SK-N-SH (cell line): ENCODE results near the gene LURAP1L. TPM values are rescaled to one million over a fixed set of nuclear protein-coding genes. Genes with fewer than 3 reads are reported as not detected.

ENCODE experiments used
- CTCF ChIA-PET: fragments of 300-600, 350-600 bp; formaldehyde crosslinking; extraction: SDS; loops from one replicate; lab custom pipeline; 2021; lab: Yijun Ruan, JAX
- POLR2A ChIA-PET: fragments of 350-600 bp; sonication (Branson Sonifier 250); formaldehyde crosslinking; extraction: SDS; loops from one replicate; lab custom pipeline; 2020; ENCODE audit warnings: antibody characterized with exemption, inconsistent platforms; lab: Yijun Ruan, JAX
- DNase-seq: peaks from one replicate; pipeline ENCODE4 v3.0.0; 2012
- H2AFZ ChIP-seq: fragments of 200-600 bp; sonication (generic); 2 replicates; pipeline ENCODE4 v1.8.1; 2016; ENCODE audit warnings: antibody characterized with exemption, mild to moderate bottlenecking, low read depth
- H3F3A ChIP-seq: fragments of 200-600 bp; sonication (generic); replicated peaks from 2 replicates; pipeline ENCODE3; 2016; ENCODE audit warnings: antibody characterized with exemption, mild to moderate bottlenecking; ENCODE audit not compliant: insufficient read depth
- H3K27ac ChIP-seq, 2 experiments: fragments of 200-500 bp in 1 of 2; fragments of 200-600 bp in 1 of 2; sonication (Bioruptor generic) in 1 of 2; sonication (generic), shearing (Covaris generic) in 1 of 2; 2 replicates each; pipeline versions ENCODE4 v1.5.1 to v1.6.1; 2014 to 2016; ENCODE audit warnings: low read depth in 2 of 2, inconsistent platforms in 1 of 2, low read length in 1 of 2, mild to moderate bottlenecking in 1 of 2, mixed read lengths in 1 of 2
- H3K27me3 ChIP-seq: fragments of 200-600 bp; sonication (generic), shearing (Covaris generic); 2 replicates; pipeline ENCODE4 v1.6.1; 2016; ENCODE audit warnings: mixed run types; ENCODE audit not compliant: insufficient read depth
- H3K36me3 ChIP-seq, 2 experiments: fragments of 200-500 bp in 1 of 2; fragments of 200-600 bp in 1 of 2; sonication (Bioruptor generic) in 1 of 2; sonication (generic) in 1 of 2; replicated peaks in 1 of 2; 2 replicates each; pipeline versions ENCODE3 to v1.5.1; 2014 to 2016; ENCODE audit warnings: low read length in 1 of 2, mild to moderate bottlenecking in 1 of 2; ENCODE audit not compliant: insufficient read depth in 2 of 2, control insufficient read depth in 1 of 2
- H3K4me1 ChIP-seq, 2 experiments: fragments of 200-500 bp in 1 of 2; fragments of 200-600 bp in 1 of 2; sonication (Bioruptor generic) in 1 of 2; sonication (generic), shearing (Covaris generic) in 1 of 2; 2 replicates each; pipeline versions ENCODE4 v1.5.1 to v1.6.1; 2014 to 2016; ENCODE audit warnings: low read depth in 1 of 2, low read length in 1 of 2, mixed run types in 1 of 2; ENCODE audit not compliant: insufficient read depth in 2 of 2, control insufficient read depth in 1 of 2
- H3K4me2 ChIP-seq: fragments of 200-600 bp; sonication (generic), shearing (Covaris generic); 2 replicates; pipeline ENCODE4 v1.6.1; 2017; ENCODE audit warnings: mixed run types
- H3K4me3 ChIP-seq, 2 experiments: fragments of 200-500 bp in 1 of 2; fragments of 200-600 bp in 1 of 2; sonication (Bioruptor generic) in 1 of 2; sonication (generic), shearing (Covaris generic) in 1 of 2; 2 replicates each; pipeline versions ENCODE4 v1.5.1 to v1.8.1; 2014 to 2016; ENCODE audit warnings: low read depth in 2 of 2, inconsistent platforms in 1 of 2, low read length in 1 of 2, mild to moderate bottlenecking in 1 of 2, mixed read lengths in 1 of 2, moderate library complexity in 1 of 2
- H3K79me2 ChIP-seq: fragments of 200-600 bp; sonication (generic); 2 replicates; pipeline ENCODE4 v1.8.1; 2017; ENCODE audit warnings: mild to moderate bottlenecking; ENCODE audit not compliant: insufficient read depth
- H3K9ac ChIP-seq: fragments of 200-600 bp; sonication (generic); 2 replicates; pipeline ENCODE4 v1.6.1; 2017; ENCODE audit warnings: mixed run types
- H3K9me2 ChIP-seq: fragments of 200-600 bp; sonication (generic); 2 replicates; pipeline ENCODE4 v1.6.1; 2017; ENCODE audit warnings: mixed run types
- H3K9me3 ChIP-seq: fragments of 200-600 bp; sonication (generic); 2 replicates; pipeline ENCODE4 v1.6.1; 2017; ENCODE audit warnings: mixed run types, mild to moderate bottlenecking, moderate library complexity
- H4K20me1 ChIP-seq: fragments of 200-600 bp; sonication (generic); 2 replicates; pipeline ENCODE4 v1.6.1; 2017; ENCODE audit warnings: mild to moderate bottlenecking, mixed run types; ENCODE audit not compliant: insufficient read depth
- FOSL2 ChIP-seq: IDR thresholded peaks from 2 replicates; pipeline ENCODE4 v1.4.0; 2012; ENCODE audit warnings: low read depth, mild to moderate bottlenecking, moderate library complexity, borderline replicate concordance
- FOXM1 ChIP-seq: IDR thresholded peaks from 2 replicates; pipeline ENCODE4 v1.4.0; 2012; ENCODE audit warnings: low read depth, mild to moderate bottlenecking
- MXI1 ChIP-seq: IDR thresholded peaks from 2 replicates; pipeline ENCODE4 v1.6.1; 2012; ENCODE audit warnings: mild to moderate bottlenecking, low read depth, low read length, improper control_type of control experiment
- TCF12 ChIP-seq: IDR thresholded peaks from 2 replicates; pipeline ENCODE4 v1.4.0; 2012
- WGBS: methylation state at CpG from one replicate; pipeline ENCODE4 v1.1.6; 2017; ENCODE audit warnings: low lambda C conversion rate; 5-methylcytosine and 5-hydroxymethylcytosine counted together
- polyA plus RNA-seq, 3 experiments: library from polyadenylated mRNA; depleted of rRNA; stranded (reverse); fragments of >200 nt; gene quantifications; 2 replicates each; pipeline ENCODE4 v1.2.3, GENCODE V29; 2012
- TF ChIP-seq, protein P1 (sequence below): fragments of 200-600 bp; sonication (generic); IDR thresholded peaks from 2 replicates; pipeline ENCODE4 v1.6.1; 2017; ENCODE audit warnings: antibody characterized with exemption, mild to moderate bottlenecking, moderate library complexity
- TF ChIP-seq, protein P2 (sequence below): IDR thresholded peaks from 2 replicates; pipeline ENCODE4 v1.4.0; 2012; ENCODE audit warnings: low read depth, borderline replicate concordance

LURAP1L gene
- polyA plus RNA-seq, 1 of the 3 experiments (the other 2 are of a cell fraction) = 3.4 TPM

- Histone ChIP-seq H3K9me3 (no peaks in the 10 kb centered on the region; the same call in 1 of the 2 replicates), H3F3A (no peaks in the 10 kb centered on the region), H3K9me2 (no peaks in the 10 kb centered on the region), H2AFZ (no peak overlapping the region), H3K4me2 (no peak overlapping the region), H4K20me1 (no peaks in the 10 kb centered on the region), H3K4me3 (no peak overlapping the region), H3K79me2 (no peaks in the 10 kb centered on the region), H3K36me3 (no peaks in the 10 kb centered on the region), H3K9ac (no peak overlapping the region), H3K27ac (peak overlapping the region in 1 of 2 experiments; percentile 39; a peak in 2 of 4 replicates), H3K4me1 (no peaks in the 10 kb centered on the region; a peak in 1 of 4 replicates)
- POLR2A ChIA-PET = no interaction called here
- WGBS = 64% methylated on average over 6 of the region's 6 CpGs
- no peak for DNase-seq
- TF ChIP-seq MXI1 = no peak
- TF ChIP-seq, all 33 proteins: peak for 0
- CTCF ChIA-PET = interaction anchor here (1.2 to 1.3 kb wide), 2 partner anchors 13 to 25 kb away, joined by 3 to 4 read pairs; no protein-coding TSS in a partner anchor
- H3K27me3 ChIP-seq = no peaks in the 10 kb centered on the region
Observed at GRCh38 chr9:12784461-12785259, 9.8 kb downstream of the LURAP1L start.

GRCh38 chr9:12785260-12785770 is 10.5 kb downstream of the LURAP1L start:
- WGBS = 56% methylated on average over 2 of the region's 2 CpGs
- H3K9me2 ChIP-seq = no peaks in the 10 kb centered on the region
- H3K9me3 ChIP-seq = no peaks in the 10 kb centered on the region; the same call in 1 of the 2 replicates
- H3F3A ChIP-seq = no peaks in the 10 kb centered on the region
- peak overlapping the region in 1 of 2 experiments; percentile 39; a peak in 1 of 4 replicates for H3K27ac ChIP-seq
- no peaks in the 10 kb centered on the region for H4K20me1 ChIP-seq
- no peaks in the 10 kb centered on the region for H3K27me3 ChIP-seq
- H3K79me2 ChIP-seq = no peaks in the 10 kb centered on the region
- no peak overlapping the region for H3K9ac ChIP-seq
- no peak overlapping the region for H2AFZ ChIP-seq
- H3K4me2 ChIP-seq = no peak overlapping the region
- no peaks in the 10 kb centered on the region for H3K36me3 ChIP-seq
- ChIA-PET POLR2A (no interaction called here), CTCF (interaction anchor here (1.2 kb wide), 1 partner anchor 25 kb away, joined by 3 read pairs; no protein-coding TSS in a partner anchor)
- H3K4me3 ChIP-seq = no peak overlapping the region
- no peak for DNase-seq
- TF ChIP-seq, protein P1, sequence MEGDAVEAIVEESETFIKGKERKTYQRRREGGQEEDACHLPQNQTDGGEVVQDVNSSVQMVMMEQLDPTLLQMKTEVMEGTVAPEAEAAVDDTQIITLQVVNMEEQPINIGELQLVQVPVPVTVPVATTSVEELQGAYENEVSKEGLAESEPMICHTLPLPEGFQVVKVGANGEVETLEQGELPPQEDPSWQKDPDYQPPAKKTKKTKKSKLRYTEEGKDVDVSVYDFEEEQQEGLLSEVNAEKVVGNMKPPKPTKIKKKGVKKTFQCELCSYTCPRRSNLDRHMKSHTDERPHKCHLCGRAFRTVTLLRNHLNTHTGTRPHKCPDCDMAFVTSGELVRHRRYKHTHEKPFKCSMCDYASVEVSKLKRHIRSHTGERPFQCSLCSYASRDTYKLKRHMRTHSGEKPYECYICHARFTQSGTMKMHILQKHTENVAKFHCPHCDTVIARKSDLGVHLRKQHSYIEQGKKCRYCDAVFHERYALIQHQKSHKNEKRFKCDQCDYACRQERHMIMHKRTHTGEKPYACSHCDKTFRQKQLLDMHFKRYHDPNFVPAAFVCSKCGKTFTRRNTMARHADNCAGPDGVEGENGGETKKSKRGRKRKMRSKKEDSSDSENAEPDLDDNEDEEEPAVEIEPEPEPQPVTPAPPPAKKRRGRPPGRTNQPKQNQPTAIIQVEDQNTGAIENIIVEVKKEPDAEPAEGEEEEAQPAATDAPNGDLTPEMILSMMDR = no peak
- TF ChIP-seq FOSL2 (no peak), FOXM1 (no peak), TCF12 (no peak)
- TF ChIP-seq, protein P2, sequence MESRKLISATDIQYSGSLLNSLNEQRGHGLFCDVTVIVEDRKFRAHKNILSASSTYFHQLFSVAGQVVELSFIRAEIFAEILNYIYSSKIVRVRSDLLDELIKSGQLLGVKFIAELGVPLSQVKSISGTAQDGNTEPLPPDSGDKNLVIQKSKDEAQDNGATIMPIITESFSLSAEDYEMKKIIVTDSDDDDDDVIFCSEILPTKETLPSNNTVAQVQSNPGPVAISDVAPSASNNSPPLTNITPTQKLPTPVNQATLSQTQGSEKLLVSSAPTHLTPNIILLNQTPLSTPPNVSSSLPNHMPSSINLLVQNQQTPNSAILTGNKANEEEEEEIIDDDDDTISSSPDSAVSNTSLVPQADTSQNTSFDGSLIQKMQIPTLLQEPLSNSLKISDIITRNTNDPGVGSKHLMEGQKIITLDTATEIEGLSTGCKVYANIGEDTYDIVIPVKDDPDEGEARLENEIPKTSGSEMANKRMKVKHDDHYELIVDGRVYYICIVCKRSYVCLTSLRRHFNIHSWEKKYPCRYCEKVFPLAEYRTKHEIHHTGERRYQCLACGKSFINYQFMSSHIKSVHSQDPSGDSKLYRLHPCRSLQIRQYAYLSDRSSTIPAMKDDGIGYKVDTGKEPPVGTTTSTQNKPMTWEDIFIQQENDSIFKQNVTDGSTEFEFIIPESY = no peak
- no peaks in the 10 kb centered on the region; a peak in 2 of 4 replicates for H3K4me1 ChIP-seq
